Anterior cingulate cortex (tissue), 58 donors: ENCODE results near the gene ZFP3.
A peak's percentile ranks its signal among the peaks of the same experiment; 100 is the strongest.
"Not testable (repeated sequence)": the region's sequence is repeated elsewhere in the genome, so short reads cannot be mapped to it uniquely, and the experiment has no call there.

Source experiments
- DNase-seq, 58 donors: peaks; one replicate each; lab custom pipeline; 2025; lab: John Stamatoyannopoulos, UW

Gene ZFP3

DNA sequence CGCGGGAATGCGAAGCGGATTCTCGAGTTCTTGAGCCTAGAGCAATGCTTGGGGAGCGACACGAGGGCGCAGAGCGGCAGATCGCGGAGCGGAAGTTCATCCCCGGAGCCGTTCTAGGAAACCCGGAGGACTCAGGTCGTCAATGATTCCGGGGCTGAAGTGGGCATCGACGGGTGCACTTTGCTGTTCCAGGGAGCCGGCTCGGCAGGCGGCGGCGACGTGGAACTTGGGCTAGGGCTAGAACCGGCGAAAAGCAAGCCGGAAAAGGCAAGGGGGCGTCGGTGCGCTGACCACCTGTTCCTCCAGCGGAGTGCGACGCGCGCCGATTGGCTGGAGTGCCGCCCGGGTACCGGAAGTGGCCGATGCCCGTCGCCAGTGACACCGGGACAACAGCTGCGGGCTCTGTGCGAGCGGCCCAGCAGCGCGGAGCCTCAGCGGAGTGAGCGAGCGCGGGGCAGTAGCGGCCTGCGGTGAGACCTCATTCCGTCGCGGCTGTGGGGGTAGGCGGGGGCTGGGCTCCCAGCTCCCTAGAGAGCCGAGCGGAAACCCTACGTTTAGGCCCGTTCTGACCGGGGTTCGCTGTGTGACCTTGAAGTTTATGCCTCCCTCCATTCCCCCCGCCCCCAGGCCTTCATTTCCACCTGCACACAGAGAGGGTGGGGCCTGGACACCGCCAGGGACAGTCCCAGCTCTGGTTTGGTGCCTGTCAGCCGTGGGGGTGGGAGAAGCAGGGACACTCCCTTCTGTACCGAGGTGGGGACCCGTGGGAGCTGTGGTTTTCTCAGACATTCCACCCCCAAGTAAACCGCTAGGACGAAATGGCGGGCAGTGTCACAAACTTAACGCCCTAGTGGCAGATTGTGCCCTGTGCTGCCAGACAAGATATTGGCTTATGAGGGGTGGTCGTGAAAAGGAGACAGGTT is at the start of gene ZFP3:
ZFP3 (plus strand) TSS at position 362 of the 923 bp plus-strand sequence. CDS start 13,038 bp downstream, outside the sequence.
- DNase-seq = peak in 57 of 58 donors; percentile 40 to 96 (median 81)

DNA sequence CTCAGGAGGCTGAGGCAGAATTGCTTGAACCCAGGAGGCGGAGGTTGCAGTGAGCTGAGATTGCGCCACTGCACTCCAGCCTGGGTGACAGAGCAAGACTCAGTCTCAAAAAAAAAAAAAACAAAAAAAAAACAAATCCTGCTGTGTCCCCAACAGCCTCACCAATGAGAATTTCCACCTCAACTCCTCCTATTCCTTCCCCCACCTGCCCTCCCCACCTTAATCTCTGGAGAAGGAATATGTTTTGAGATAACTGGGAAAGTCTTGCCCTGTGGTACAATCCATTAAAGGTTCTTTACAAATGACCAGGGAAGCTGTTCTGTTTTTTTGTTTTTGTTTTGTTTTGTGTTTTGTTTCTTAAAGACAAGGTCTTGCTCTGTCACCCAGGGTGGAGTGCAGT is 48.1 kb upstream of the ZFP3 start:
- DNase-seq = not testable (repeated sequence)

- DNase-seq = peak in 57 of 58 donors; percentile 8 to 81 (median 60)
Measured at GRCh38 chr17:5031365-5032082, 46.7 kb upstream of the ZFP3 start.

- no peak for DNase-seq
Measured at GRCh38 chr17:5032865-5033264, 45.4 kb upstream of the ZFP3 start.

DNA sequence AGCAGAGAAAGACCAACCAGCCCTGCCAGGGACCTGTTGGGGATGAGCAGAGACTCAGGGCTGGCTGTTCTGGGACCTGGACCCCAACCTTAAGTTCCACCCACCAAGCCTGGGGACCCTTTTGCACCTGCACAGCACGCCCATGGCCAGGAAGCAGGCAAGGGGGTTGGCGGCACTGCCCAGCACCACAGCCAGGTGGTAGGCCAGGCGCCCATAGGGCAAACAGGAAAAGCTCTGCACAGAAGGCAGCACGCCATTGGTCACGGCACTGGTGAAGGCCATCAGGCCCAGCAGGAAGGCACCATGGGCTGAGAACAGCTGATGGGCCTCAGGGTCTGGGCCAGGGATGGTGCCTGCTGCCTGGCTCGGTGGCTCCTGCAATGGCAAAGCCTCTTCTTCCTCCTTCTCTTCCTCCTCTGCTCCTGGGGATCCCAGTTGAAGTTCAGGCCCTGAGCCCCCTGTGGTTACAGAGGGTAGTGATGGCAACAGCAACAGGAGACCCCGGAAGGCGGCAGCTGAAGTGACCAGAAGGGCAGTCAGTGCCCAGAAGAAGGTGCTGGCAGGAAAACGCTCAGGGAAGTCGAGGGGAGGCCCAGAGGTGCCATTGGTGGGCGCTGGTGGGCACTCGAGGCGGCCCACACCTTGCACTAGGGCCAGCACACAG is 44.8 kb upstream of the ZFP3 start:
- no peak for DNase-seq

- no peak for DNase-seq
Measured at GRCh38 chr17:5034063-5034462, 44.2 kb upstream of the ZFP3 start.

DNA sequence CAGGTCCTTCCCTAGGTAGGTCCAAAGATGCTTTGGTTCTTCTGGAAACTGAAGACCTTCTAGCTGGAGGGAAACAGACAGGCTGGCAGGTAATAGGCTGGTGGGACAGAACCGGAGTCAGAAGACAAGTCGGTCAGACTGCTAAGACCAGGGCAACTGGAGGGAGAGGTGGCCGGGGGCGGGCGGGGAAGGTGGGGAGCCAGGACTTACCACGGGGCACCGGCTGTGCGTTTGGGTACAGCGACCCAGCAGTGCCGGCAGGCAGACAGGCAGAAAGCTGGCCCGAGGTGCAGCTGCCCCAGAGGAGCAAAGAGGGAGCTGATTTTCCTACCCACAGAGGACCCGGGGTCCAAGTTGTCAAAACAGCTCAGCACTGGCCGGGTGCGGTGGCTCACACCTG is 43.6 kb upstream of the ZFP3 start:
- DNase-seq = no peak

GRCh38 chr17:5035315-5035714 is 43.0 kb upstream of the ZFP3 start, which contains the start of gene SLC52A1:
SLC52A1 (minus strand) TSS chr17:5035426; CDS start chr17:5034606, 820 bp downstream.
- peak in 1 of 58 donors; percentile 7 for DNase-seq

GRCh38 chr17:5042157-5043022 is 35.9 kb upstream of the ZFP3 start:
- DNase-seq = no peak

GRCh38 chr17:5043524-5043923 is 34.7 kb upstream of the ZFP3 start:
- DNase-seq = no peak

- DNase-seq = no peak
Measured at GRCh38 chr17:5044630-5045029, 33.6 kb upstream of the ZFP3 start.

DNA sequence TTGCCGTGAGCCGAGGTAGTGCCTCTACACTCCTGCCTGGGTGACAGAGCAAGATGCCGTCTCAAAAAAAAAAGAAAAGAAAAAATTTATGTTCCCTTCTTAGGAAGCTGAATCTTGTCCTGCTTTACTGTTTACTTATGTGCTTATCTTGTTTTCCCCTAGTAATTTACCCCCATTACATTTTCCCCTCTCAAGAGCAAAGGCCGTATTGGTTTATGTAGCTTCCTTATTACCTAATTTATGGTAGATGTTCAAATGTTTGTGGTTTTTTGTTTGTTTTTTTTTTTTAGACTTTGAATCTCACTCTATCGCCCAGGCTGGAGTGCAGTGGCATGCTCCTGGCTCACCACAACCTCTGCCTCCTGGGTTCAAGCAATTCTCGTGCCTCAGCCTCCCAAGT is 32.8 kb upstream of the ZFP3 start:
- no peak for DNase-seq

DNA sequence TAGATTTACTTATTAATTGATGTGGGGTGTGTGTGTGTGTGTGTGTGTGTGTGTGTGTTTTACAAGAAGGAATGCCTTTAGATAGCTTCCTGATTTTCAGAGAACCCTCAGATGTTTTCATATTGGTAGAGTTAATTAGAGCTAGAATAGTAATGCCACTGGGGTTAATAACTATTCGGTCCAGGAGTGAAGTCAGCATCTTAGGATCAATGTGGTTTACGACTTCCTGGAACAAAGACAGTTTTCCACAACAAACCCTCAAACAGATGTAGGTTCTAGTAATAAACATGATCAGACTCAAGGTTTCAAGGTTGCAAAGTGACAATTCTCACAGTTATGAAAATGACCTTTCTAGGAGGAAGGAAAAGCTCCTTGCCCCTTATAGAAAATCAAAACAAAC is 30.8 kb upstream of the ZFP3 start:
- no peak for DNase-seq

- DNase-seq = peak in 1 of 58 donors; percentile 1
Measured at GRCh38 chr17:5049314-5049841, 28.9 kb upstream of the ZFP3 start.

DNA sequence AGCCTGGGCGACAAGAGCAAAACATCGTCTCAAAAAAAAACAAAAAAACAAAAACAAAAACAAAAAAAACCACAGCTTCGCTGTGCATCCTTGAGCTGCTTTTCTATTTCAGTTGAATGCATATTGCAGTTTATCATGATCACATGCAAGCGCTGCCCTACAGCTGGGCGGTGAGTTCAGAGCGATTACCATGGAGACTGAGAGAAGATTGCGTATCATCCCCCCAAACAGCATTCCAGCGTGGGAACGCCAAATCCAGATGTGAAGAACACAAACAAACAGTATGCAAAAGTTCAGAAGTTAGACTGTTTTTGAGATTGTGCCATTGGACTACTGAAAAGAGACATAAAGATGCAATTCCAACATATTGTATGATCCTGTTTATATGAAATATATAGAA is 28.0 kb upstream of the ZFP3 start:
- peak in 3 of 58 donors; percentile 1 to 11 (median 11) for DNase-seq

- DNase-seq = no peak
Measured at GRCh38 chr17:5055543-5055942, 22.7 kb upstream of the ZFP3 start.

- no peak for DNase-seq
Measured at GRCh38 chr17:5065227-5065744, 13.0 kb upstream of the ZFP3 start.

DNA sequence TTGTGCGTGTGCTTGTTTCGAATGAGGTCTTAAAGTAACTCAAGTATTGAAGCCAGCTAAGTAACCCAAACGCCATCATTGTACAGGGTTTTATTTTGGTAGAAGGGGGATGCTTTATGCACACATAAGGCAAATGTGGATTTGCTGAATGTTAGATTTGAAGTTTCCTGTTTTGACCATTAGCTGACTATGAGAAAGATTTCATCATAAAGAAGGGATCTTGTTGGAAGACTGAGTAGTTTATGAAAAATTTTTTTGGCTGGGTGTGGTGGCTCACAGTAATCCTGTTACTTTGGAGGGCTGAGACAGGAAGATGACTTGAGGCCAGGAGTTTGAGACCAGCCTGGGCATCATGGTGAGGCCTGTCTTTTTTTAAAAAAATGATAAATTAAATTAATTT is 10.0 kb upstream of the ZFP3 start:
- DNase-seq = no peak

DNA sequence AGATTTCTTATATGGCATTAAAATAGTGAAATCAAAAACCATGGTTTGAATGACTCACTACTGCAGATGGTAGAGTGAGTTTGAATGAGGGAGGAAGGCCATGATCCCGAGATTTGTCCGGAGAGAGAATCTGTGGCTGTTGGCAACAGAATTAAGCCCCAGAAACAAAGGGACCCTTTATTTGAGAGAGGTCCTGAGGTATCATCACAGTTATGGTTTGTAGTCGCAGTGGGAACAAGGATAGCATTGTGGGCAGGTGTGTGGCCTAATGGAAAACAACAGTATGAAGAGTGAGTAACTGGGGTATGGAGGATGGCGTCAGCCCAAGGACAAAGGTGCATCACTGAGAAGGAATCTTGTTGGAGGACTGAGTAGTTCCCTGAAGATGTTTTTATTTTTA is 8.5 kb upstream of the ZFP3 start:
- DNase-seq = no peak
